HCT116 (cell line): ENCODE measurements around the gene RALGPS2. TPM values are rescaled to one million over a fixed set of nuclear protein-coding genes. Genes with fewer than 3 reads are reported as not detected.

Experiments used
- ATAC-seq: fragments of 200-7000 bp; cut with Tn5 transposase; 2 replicates; pipeline ENCODE4 v1.9.1; 2020; ENCODE audit warnings: mild to moderate bottlenecking, moderate library complexity
- BruUV-seq: library from RNA; stranded (reverse); fragments of 400-500 nt; replicated peaks from 2 replicates; lab custom pipeline; 2021; lab: Mats Ljungman, UMichigan
- CTCF ChIA-PET: fragments of 300-600 bp; sonication (Branson Sonifier 250); formaldehyde crosslinking; loops from one replicate; lab custom pipeline; 2021; ENCODE audit warnings: antibody characterized with exemption; lab: Charles Lee
- POLR2A ChIA-PET: fragments of 300-600, 350-600 bp; sonication (Branson Sonifier 250); formaldehyde crosslinking; loops from one replicate; lab custom pipeline; 2021; ENCODE audit warnings: antibody characterized with exemption; lab: Charles Lee
- RAD21 ChIA-PET, 2 experiments: fragments of 300-600 bp; sonication (Branson Sonifier 250); formaldehyde crosslinking; loops; one replicate each; lab custom pipeline; 2023; ENCODE audit warnings: low total read pairs in 2 of 2; ENCODE audit not compliant: uncharacterized antibody in 2 of 2, unreplicated experiment in 2 of 2, low non-redundant PET in 1 of 2; lab: Charles Lee
- DNase-seq: peaks from one replicate; pipeline ENCODE4 v3.0.0-alpha.2; 2010; ENCODE audit warnings: low read depth, low spot score
- H2AFZ ChIP-seq: fragments of 200-600 bp; shearing (Covaris generic), sonication (generic); 2 replicates; pipeline ENCODE4 v1.6.1; 2017; ENCODE audit warnings: low read depth, mixed run types, mixed read lengths, antibody characterized with exemption, low read length; ENCODE audit not compliant: poor library complexity, severe bottlenecking
- H3K27ac ChIP-seq: 2 replicates; pipeline ENCODE4 v1.5.1; 2012; ENCODE audit warnings: low read depth, low read length
- H3K27me3 ChIP-seq: fragments of 200-600 bp; sonication (generic); 2 replicates; pipeline ENCODE4 v1.6.1; 2016; ENCODE audit warnings: mixed run types, low read length, mixed read lengths; ENCODE audit not compliant: insufficient read depth
- H3K36me3 ChIP-seq, 2 experiments: fragments of 200-500 bp in 1 of 2; fragments of 200-600 bp in 1 of 2; sonication (Bioruptor generic) in 1 of 2; sonication (generic) in 1 of 2; 2 replicates each; pipeline versions ENCODE4 v1.5.1 to v1.6.1; 2014 to 2016; ENCODE audit warnings: low read length in 2 of 2, inconsistent platforms in 1 of 2, mixed read lengths in 1 of 2, mixed run types in 1 of 2; ENCODE audit not compliant: insufficient read depth in 2 of 2, control insufficient read depth in 1 of 2
- H3K4me1 ChIP-seq, 2 experiments: fragments of 200-600 bp in 1 of 2; sonication (generic) in 1 of 2; 2 replicates each; pipeline versions ENCODE4 v1.5.1 to v1.6.1; 2012 to 2017; ENCODE audit warnings: low read length in 2 of 2, inconsistent platforms in 1 of 2, mild to moderate bottlenecking in 1 of 2, mixed read lengths in 1 of 2, mixed run types in 1 of 2, moderate library complexity in 1 of 2; ENCODE audit not compliant: insufficient read depth in 2 of 2, control insufficient read depth in 1 of 2
- H3K4me2 ChIP-seq: fragments of 200-600 bp; sonication (generic); 2 replicates; pipeline ENCODE4 v1.6.1; 2017; ENCODE audit warnings: mixed run types, low read length, mixed read lengths
- H3K4me3 ChIP-seq, 2 experiments: fragments of 200-600 bp in 1 of 2; sonication (generic) in 1 of 2; replicated peaks in 1 of 2; 2 replicates each; pipeline ENCODE4 v1.5.1; 2011 to 2016; ENCODE audit warnings: low read length in 2 of 2, control low read depth in 1 of 2, low read depth in 1 of 2, mild to moderate bottlenecking in 1 of 2, mixed read lengths in 1 of 2, mixed run types in 1 of 2
- H3K79me2 ChIP-seq: fragments of 200-600 bp; sonication (generic); 2 replicates; pipeline ENCODE4 v1.6.1; 2017; ENCODE audit warnings: mild to moderate bottlenecking, mixed run types, low read length, moderate library complexity, mixed read lengths; ENCODE audit not compliant: insufficient read depth
- H3K9ac ChIP-seq: fragments of 200-600 bp; sonication (generic); 2 replicates; pipeline ENCODE4 v1.6.1; 2016; ENCODE audit warnings: low read length, mixed read lengths
- H3K9me2 ChIP-seq: fragments of 200-600 bp; sonication (generic), shearing (Covaris generic); 2 replicates; pipeline ENCODE4 v1.6.1; 2017; ENCODE audit warnings: mixed run types, mild to moderate bottlenecking, moderate library complexity; ENCODE audit not compliant: insufficient read depth
- H3K9me3 ChIP-seq, 2 experiments: fragments of 200-500 bp in 1 of 2; fragments of 200-600 bp in 1 of 2; sonication (Bioruptor generic) in 1 of 2; sonication (generic) in 1 of 2; 2 replicates each; pipeline ENCODE4 v1.6.1; 2014 to 2017; ENCODE audit warnings: low read length in 2 of 2, mixed read lengths in 2 of 2, inconsistent platforms in 1 of 2, low read depth in 1 of 2, mild to moderate bottlenecking in 1 of 2, mixed run types in 1 of 2, moderate library complexity in 1 of 2; ENCODE audit not compliant: control insufficient read depth in 1 of 2, insufficient read depth in 1 of 2
- H4K20me1 ChIP-seq: fragments of 200-600 bp; sonication (generic), shearing (Covaris generic); 2 replicates; pipeline ENCODE4 v1.6.1; 2017; ENCODE audit warnings: mixed run types, mild to moderate bottlenecking, moderate library complexity; ENCODE audit not compliant: insufficient read depth
- CEBPB ChIP-seq: IDR thresholded peaks from 2 replicates; pipeline ENCODE4 v1.6.1; 2012; ENCODE audit warnings: low read depth
- EGR1 ChIP-seq: IDR thresholded peaks from 2 replicates; pipeline ENCODE4 v1.6.1; 2012; ENCODE audit warnings: low read depth
- EZH2 ChIP-seq: fragments of 200-600 bp; sonication (generic); IDR thresholded peaks from 2 replicates; pipeline ENCODE4 v1.6.1; 2017; ENCODE audit warnings: antibody characterized with exemption, mixed run types
- JUND ChIP-seq: IDR thresholded peaks from 2 replicates; pipeline ENCODE4 v1.6.1; 2012
- POLR2A ChIP-seq: IDR thresholded peaks from 2 replicates; pipeline ENCODE4 v1.7.0; 2011; ENCODE audit warnings: borderline replicate concordance; ENCODE audit not compliant: insufficient read depth, insufficient read length; ENCODE audit errors: extremely low read depth
- SIN3A ChIP-seq: IDR thresholded peaks from 2 replicates; pipeline ENCODE4 v1.6.1; 2012; ENCODE audit warnings: low read depth
- SP1 ChIP-seq: IDR thresholded peaks from 2 replicates; pipeline ENCODE4 v1.6.1; 2012; ENCODE audit warnings: low read depth
- TCF7L2 ChIP-seq: IDR thresholded peaks from 2 replicates; pipeline ENCODE4 v1.7.0; 2011; ENCODE audit warnings: borderline replicate concordance, inconsistent platforms; ENCODE audit not compliant: insufficient read depth, insufficient read length; ENCODE audit errors: extremely low read depth
- ZFX ChIP-seq: fragments of 450-650 bp; IDR thresholded peaks from 2 replicates; pipeline ENCODE4 v1.6.1; 2017
- intact Hi-C: fragments of 100-400 bp; cut with micrococcal nuclease; formaldehyde crosslinking; loops from 2 replicates; pipeline ENCODE4 v1.10.0; 2022
- total RNA-seq: library from RNA; stranded (reverse); gene quantifications from one replicate; pipeline ENCODE4 v1.2.1, GENCODE V29; 2021; ENCODE audit not compliant: unreplicated experiment
- TF ChIP-seq, protein P1 (sequence below), 3 experiments: fragments of 200-600 bp in 1 of 3; sonication (generic) in 1 of 3; IDR thresholded peaks in 2 of 3; conservative IDR thresholded peaks in 1 of 3; 2 replicates each; pipeline ENCODE4 v1.5.1; 2012 to 2017; ENCODE audit warnings: low read depth in 2 of 3, low read length in 2 of 3, antibody characterized with exemption in 1 of 3, borderline replicate concordance in 1 of 3, control low read depth in 1 of 3, mild to moderate bottlenecking in 1 of 3, mixed read lengths in 1 of 3, mixed run types in 1 of 3, moderate library complexity in 1 of 3; ENCODE audit not compliant: insufficient read depth in 1 of 3
- TF ChIP-seq, protein P2 (sequence below): IDR thresholded peaks from 2 replicates; pipeline ENCODE4 v1.6.1; 2012

Gene RALGPS2
- total RNA-seq, 1 experiment from 2014 or later: 25.6 TPM

DNA sequence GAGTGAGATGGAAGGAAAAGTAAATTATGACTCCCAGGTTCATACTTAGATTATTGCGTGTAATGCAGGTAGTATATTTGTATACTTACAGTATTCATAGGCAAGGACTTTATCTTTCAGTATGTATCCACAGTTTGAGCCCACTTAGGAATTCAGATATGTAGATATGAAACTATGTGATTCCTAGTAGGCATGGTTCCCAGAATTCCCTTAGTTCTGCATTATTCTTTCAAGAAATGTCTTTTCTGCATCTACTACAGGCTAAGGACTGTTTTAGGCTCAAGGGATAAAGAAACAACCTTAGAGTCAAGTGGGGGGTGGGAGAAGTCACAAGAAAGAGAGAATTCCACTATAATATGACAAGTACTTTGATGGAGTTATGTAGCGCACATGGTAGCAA, 132.1 kb downstream of the RALGPS2 start:
- H3K9me3 ChIP-seq: no peaks in the 10 kb centered on the region
- no peak overlapping the region for H3K9ac ChIP-seq
- no peaks in the 10 kb centered on the region for H3K27me3 ChIP-seq
- ChIA-PET RAD21 (no interaction called here), POLR2A (no interaction called here), CTCF (no interaction called here)
- intact Hi-C loops: no loop called here
- no peaks in the 10 kb centered on the region for H4K20me1 ChIP-seq
- H3K4me3 ChIP-seq: no peak overlapping the region
- TF ChIP-seq EZH2 (no peak), EGR1 (no peak), ZFX (no peak), SP1 (no peak), POLR2A (no peak), JUND (no peak), TCF7L2 (no peak), CEBPB (no peak), SIN3A (no peak)
- TF ChIP-seq, protein P1, sequence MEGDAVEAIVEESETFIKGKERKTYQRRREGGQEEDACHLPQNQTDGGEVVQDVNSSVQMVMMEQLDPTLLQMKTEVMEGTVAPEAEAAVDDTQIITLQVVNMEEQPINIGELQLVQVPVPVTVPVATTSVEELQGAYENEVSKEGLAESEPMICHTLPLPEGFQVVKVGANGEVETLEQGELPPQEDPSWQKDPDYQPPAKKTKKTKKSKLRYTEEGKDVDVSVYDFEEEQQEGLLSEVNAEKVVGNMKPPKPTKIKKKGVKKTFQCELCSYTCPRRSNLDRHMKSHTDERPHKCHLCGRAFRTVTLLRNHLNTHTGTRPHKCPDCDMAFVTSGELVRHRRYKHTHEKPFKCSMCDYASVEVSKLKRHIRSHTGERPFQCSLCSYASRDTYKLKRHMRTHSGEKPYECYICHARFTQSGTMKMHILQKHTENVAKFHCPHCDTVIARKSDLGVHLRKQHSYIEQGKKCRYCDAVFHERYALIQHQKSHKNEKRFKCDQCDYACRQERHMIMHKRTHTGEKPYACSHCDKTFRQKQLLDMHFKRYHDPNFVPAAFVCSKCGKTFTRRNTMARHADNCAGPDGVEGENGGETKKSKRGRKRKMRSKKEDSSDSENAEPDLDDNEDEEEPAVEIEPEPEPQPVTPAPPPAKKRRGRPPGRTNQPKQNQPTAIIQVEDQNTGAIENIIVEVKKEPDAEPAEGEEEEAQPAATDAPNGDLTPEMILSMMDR (IDR thresholded peaks at IDR 0.05 in 2 of 3, conservative IDR thresholded peaks at IDR 0.05 in 1 of 3; ENCODE audit: borderline replicate concordance in 1 of 3, insufficient read depth in 1 of 3, low read depth in 2 of 3, low read length in 2 of 3): no peak
- TF ChIP-seq, protein P2, sequence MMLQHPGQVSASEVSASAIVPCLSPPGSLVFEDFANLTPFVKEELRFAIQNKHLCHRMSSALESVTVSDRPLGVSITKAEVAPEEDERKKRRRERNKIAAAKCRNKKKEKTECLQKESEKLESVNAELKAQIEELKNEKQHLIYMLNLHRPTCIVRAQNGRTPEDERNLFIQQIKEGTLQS: no peak
- no peak for ATAC-seq
- BruUV-seq: no TSS peak
- no peak for DNase-seq
- no peaks in the 10 kb centered on the region for H3K4me1 ChIP-seq
- H3K79me2 ChIP-seq: no peaks in the 10 kb centered on the region
- no peak overlapping the region for H3K27ac ChIP-seq
- no peak overlapping the region for H2AFZ ChIP-seq
- no peak overlapping the region for H3K4me2 ChIP-seq
- no peaks in the 10 kb centered on the region for H3K9me2 ChIP-seq
- H3K36me3 ChIP-seq: no peaks in the 10 kb centered on the region
